PC-3 (cell line): ENCODE results near the gene CLCN5. TPM values are rescaled to one million over a fixed set of nuclear protein-coding genes. Genes with fewer than 3 reads are reported as not detected.

Experiments used
- ATAC-seq: fragments of 200-7000 bp; cut with Tn5 transposase; 2 replicates; pipeline ENCODE4 v1.9.1; 2020; ENCODE audit warnings: mild to moderate bottlenecking, moderate library complexity
- BruUV-seq: library from RNA; stranded (reverse); fragments of 400-500 nt; replicated peaks from 2 replicates; lab custom pipeline; 2021; lab: Mats Ljungman, UMichigan
- CTCF ChIA-PET: fragments of 300-600 bp; sonication (Branson Sonifier 250); formaldehyde crosslinking; loops from one replicate; lab custom pipeline; 2022; ENCODE audit warnings: antibody characterized with exemption; lab: Charles Lee
- POLR2A ChIA-PET: fragments of 300-600 bp; sonication (Branson Sonifier 250); formaldehyde crosslinking; loops from one replicate; lab custom pipeline; 2022; ENCODE audit warnings: antibody characterized with exemption; ENCODE audit not compliant: unreplicated experiment; lab: Charles Lee
- DNase-seq: peaks from one replicate; pipeline ENCODE4 v3.0.0-alpha.2; 2015
- H2AFZ ChIP-seq: fragments of 300-600 bp; sonication (generic); 2 replicates; pipeline ENCODE4 v1.6.0; 2016; ENCODE audit warnings: antibody characterized with exemption, low read length
- H3F3A ChIP-seq: fragments of 300-600 bp; sonication (generic); one replicate; pipeline ENCODE4 v1.6.0; 2017; ENCODE audit warnings: antibody characterized with exemption, low read length, control low read depth, mild to moderate bottlenecking; ENCODE audit not compliant: unreplicated experiment
- H3K27ac ChIP-seq: fragments of 300-600 bp; sonication (generic); 2 replicates; pipeline ENCODE4 v1.5.1; 2016; ENCODE audit warnings: mild to moderate bottlenecking, low read length
- H3K27me3 ChIP-seq: fragments of 300-600 bp; sonication (generic); 2 replicates; pipeline ENCODE4 v1.6.1; 2016; ENCODE audit warnings: low read length, mixed read lengths
- H3K36me3 ChIP-seq: fragments of 300-600 bp; sonication (generic); 2 replicates; pipeline ENCODE4 v1.6.1; 2016; ENCODE audit warnings: low read depth, mixed run types, low read length, mixed read lengths
- H3K4me1 ChIP-seq: fragments of 300-600 bp; sonication (generic); 2 replicates; pipeline ENCODE4 v1.5.1; 2016; ENCODE audit warnings: low read length; ENCODE audit not compliant: insufficient read depth
- H3K4me2 ChIP-seq: fragments of 300-600 bp; sonication (generic); 2 replicates; pipeline ENCODE4 v1.6.0; 2016; ENCODE audit warnings: low read length
- H3K4me3 ChIP-seq: fragments of 300-600 bp; sonication (generic); 2 replicates; pipeline ENCODE4 v1.5.1; 2016; ENCODE audit warnings: mild to moderate bottlenecking, low read length, mixed read lengths
- H3K79me2 ChIP-seq: fragments of 300-600 bp; sonication (generic); 2 replicates; pipeline ENCODE4 v1.6.1; 2017; ENCODE audit warnings: low read length, mixed read lengths
- H3K9ac ChIP-seq: fragments of 300-600 bp; sonication (generic); 2 replicates; pipeline ENCODE4 v1.6.0; 2016; ENCODE audit warnings: mild to moderate bottlenecking, low read length
- H3K9me2 ChIP-seq: fragments of 300-600 bp; sonication (generic); replicated peaks from 2 replicates; pipeline ENCODE4 v1.6.1; 2016; ENCODE audit warnings: mixed run types, low read length, mixed read lengths
- H3K9me3 ChIP-seq: fragments of 300-600 bp; sonication (generic); 2 replicates; pipeline ENCODE4 v1.6.1; 2016; ENCODE audit warnings: low read length, mixed read lengths
- H4K20me1 ChIP-seq: fragments of 300-600 bp; sonication (generic); 2 replicates; pipeline ENCODE4 v1.6.1; 2016; ENCODE audit warnings: low read length, mixed read lengths
- EZH2 ChIP-seq: fragments of 300-600 bp; sonication (generic); IDR thresholded peaks from one replicate; pipeline ENCODE4 v1.6.1; 2017; ENCODE audit warnings: antibody characterized with exemption, mild to moderate bottlenecking, low read length; ENCODE audit not compliant: unreplicated experiment
- EZH2phosphoT487 ChIP-seq: fragments of 300-600 bp; sonication (generic); IDR thresholded peaks from 2 replicates; pipeline ENCODE4 v1.6.1; 2018; ENCODE audit warnings: mild to moderate bottlenecking, antibody characterized with exemption, low read length, borderline replicate concordance
- intact Hi-C: fragments of 100-400 bp; cut with micrococcal nuclease; formaldehyde crosslinking; loops from 2 replicates; pipeline ENCODE4 v1.9.0; 2023
- total RNA-seq: library from RNA; depleted of rRNA; stranded (reverse); fragments of >200 nt; gene quantifications from 2 replicates; pipeline ENCODE4 v1.2.3, GENCODE V29; 2014
- TF ChIP-seq, protein P1 (sequence below): fragments of 300-600 bp; sonication (generic); conservative IDR thresholded peaks from 2 replicates; pipeline ENCODE4 v1.5.1; 2017; ENCODE audit warnings: antibody characterized with exemption, low read depth, mild to moderate bottlenecking, low read length

The CLCN5 gene
- total RNA-seq, 1 experiment from 2014 or later = 5.9 TPM

DNA sequence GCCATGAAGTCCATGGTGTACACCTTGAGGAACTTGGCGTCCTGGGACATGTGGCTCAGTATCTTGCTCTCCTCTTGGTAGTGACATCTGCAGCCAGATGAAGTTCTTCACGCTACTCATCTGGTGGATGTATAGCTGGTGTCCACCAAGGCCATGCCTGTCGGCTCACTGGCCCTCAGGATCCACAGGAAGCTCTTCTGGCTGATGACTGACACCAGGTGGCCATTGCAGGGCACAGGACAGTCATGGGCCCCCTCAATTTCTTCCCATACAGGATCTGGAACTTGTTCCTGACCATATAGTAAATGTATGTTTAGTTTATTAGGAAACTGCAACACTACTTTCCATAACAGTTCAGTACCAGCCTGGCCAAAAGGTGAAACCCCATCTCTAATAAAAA, 10.3 kb upstream of the CLCN5 start:
- H4K20me1 ChIP-seq = no peaks in the 10 kb centered on the region
- ChIA-PET POLR2A (no interaction called here), CTCF (no interaction called here)
- no peaks in the 10 kb centered on the region for H3K9me3 ChIP-seq
- DNase-seq = no peak
- H3K36me3 ChIP-seq = no peaks in the 10 kb centered on the region
- no peak for ATAC-seq
- H3K79me2 ChIP-seq = no peaks in the 10 kb centered on the region
- H3F3A ChIP-seq = no peaks in the 10 kb centered on the region
- no peaks in the 10 kb centered on the region for H3K9me2 ChIP-seq
- no peak overlapping the region for H2AFZ ChIP-seq
- no TSS peak for BruUV-seq
- no peak overlapping the region for H3K4me2 ChIP-seq
- intact Hi-C loops = no loop called here
- H3K4me1 ChIP-seq = no peaks in the 10 kb centered on the region
- peaks cover 4% of the 10 kb centered on the region for H3K27me3 ChIP-seq
- no peak overlapping the region for H3K4me3 ChIP-seq
- no peak overlapping the region for H3K9ac ChIP-seq
- no peak overlapping the region for H3K27ac ChIP-seq
- TF ChIP-seq, protein P1, sequence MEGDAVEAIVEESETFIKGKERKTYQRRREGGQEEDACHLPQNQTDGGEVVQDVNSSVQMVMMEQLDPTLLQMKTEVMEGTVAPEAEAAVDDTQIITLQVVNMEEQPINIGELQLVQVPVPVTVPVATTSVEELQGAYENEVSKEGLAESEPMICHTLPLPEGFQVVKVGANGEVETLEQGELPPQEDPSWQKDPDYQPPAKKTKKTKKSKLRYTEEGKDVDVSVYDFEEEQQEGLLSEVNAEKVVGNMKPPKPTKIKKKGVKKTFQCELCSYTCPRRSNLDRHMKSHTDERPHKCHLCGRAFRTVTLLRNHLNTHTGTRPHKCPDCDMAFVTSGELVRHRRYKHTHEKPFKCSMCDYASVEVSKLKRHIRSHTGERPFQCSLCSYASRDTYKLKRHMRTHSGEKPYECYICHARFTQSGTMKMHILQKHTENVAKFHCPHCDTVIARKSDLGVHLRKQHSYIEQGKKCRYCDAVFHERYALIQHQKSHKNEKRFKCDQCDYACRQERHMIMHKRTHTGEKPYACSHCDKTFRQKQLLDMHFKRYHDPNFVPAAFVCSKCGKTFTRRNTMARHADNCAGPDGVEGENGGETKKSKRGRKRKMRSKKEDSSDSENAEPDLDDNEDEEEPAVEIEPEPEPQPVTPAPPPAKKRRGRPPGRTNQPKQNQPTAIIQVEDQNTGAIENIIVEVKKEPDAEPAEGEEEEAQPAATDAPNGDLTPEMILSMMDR = no peak
- TF ChIP-seq EZH2phosphoT487 = no peak
- no peak for TF ChIP-seq EZH2

DNA sequence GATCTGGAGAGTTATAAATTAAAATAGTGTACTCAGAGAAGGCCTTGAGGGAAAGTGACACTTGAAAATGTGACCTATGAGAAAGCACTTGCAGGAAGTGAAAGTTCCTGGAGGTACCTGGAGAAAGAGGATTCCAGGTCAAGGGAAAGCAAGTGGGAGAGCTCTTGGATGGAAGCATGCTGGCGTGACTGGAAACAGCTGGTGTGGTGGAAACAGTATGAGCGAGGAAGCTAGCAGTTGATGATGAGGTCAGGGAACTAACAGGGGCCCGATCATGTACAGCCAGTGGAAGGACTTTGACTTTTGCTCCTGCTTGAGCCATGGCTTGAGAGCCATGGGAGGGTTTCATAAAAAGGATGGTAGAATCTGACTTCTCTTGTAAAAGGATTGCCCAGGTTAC, 9.5 kb upstream of the CLCN5 start:
- BruUV-seq = no TSS peak

More for the DNA sequence above, 9.5 kb upstream of the CLCN5 start:
- H3K4me3 ChIP-seq = no peak overlapping the region
- H3K27me3 ChIP-seq = peaks cover 4% of the 10 kb centered on the region
- CTCF ChIA-PET = no interaction called here
- DNase-seq (no peak), ATAC-seq (no peak)
- no peak overlapping the region for H3K9ac ChIP-seq
- no peaks in the 10 kb centered on the region for H3K4me1 ChIP-seq
- no peaks in the 10 kb centered on the region for H3K36me3 ChIP-seq
- TF ChIP-seq EZH2 = no peak
- TF ChIP-seq, protein P1 = no peak
- no peak for TF ChIP-seq EZH2phosphoT487
- H2AFZ ChIP-seq = no peak overlapping the region
- H3K27ac ChIP-seq = no peak overlapping the region
- no peaks in the 10 kb centered on the region for H3K9me2 ChIP-seq
- POLR2A ChIA-PET = no interaction called here
- intact Hi-C loops = no loop called here
- H3F3A ChIP-seq = no peaks in the 10 kb centered on the region
- H3K9me3 ChIP-seq = no peaks in the 10 kb centered on the region
- H4K20me1 ChIP-seq = no peaks in the 10 kb centered on the region
- no peak overlapping the region for H3K4me2 ChIP-seq
- H3K79me2 ChIP-seq = no peaks in the 10 kb centered on the region
